ENCODE data around the gene PTPRG. TPM values are rescaled to one million over a fixed set of nuclear protein-coding genes. Genes with fewer than 3 reads are reported as not detected.

PTPRG gene
- total RNA-seq, 1 donor from 2014 or later = 39.6 TPM

DNA sequence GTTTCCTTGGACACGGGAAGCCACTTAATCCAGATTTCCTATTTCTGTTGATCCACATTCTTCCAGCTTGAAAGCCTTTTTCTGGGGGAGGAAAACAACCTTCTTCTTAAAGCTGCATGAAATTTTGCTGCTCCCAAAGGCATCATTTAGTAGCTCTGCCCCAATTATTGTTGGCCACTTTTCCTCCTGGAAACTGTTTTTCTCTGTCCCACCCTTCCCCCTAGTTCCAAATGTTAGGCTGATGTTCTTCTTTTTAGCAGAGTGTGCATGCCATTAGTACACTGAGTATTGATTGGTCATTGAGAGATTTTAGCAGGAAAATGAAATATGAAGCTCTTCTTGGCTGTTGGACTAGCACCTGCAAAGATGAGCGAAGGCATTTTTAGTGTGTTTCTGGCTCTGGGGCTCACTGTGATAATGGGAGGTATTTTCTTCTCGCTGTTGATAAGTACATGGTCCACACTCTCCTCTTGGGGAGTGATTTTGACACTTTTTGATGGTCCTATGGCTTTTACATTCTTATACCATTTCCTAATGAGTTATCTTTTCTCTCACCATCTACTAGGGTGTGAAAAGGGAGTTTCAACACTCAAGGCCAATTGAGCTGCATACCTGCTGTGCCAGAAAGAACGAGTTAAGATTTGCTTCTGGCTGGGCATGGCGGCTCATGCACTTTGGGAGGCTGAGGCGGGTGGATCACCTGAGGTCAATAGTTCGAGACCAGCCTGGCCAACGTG is 200.5 kb downstream of the PTPRG start:
- Histone ChIP-seq H3K4me2 (ENCODE audit: low read length) (no peak overlapping the region), H3K36me3 (ENCODE audit: insufficient read depth, low read length) (no peaks in the 10 kb centered on the region), H3K27ac (ENCODE audit: low read depth, low read length) (no peak overlapping the region), H3K27me3 (ENCODE audit: insufficient read depth, low read length) (no peaks in the 10 kb centered on the region), H2AFZ (ENCODE audit: low read depth, low read length) (no peak overlapping the region), H3K9me3 (ENCODE audit: insufficient read depth, low read depth, low read length) (no peaks in the 10 kb centered on the region), H4K20me1 (ENCODE audit: insufficient read depth, low read length) (peaks cover 15% of the 10 kb centered on the region), H3K4me3 (ENCODE audit: insufficient read depth, low read depth, low read length) (no peak overlapping the region), H3K4me1 (ENCODE audit: insufficient read depth, low read length) (no peaks in the 10 kb centered on the region), H3K9ac (ENCODE audit: low read length) (no peak overlapping the region), H3K79me2 (ENCODE audit: insufficient read depth, low read length) (no peaks in the 10 kb centered on the region)
- Mint-ChIP-seq H3K4me1 (ENCODE audit: low read depth, unreplicated experiment) (no peaks in the 10 kb centered on the region), H3K27ac (ENCODE audit: unreplicated experiment) (no peak overlapping the region), H3K27me3 (ENCODE audit: low read depth, unreplicated experiment) (no peaks in the 10 kb centered on the region), H3K9me3 (ENCODE audit: unreplicated experiment) (no peaks in the 10 kb centered on the region), H3K36me3 (ENCODE audit: low read depth, unreplicated experiment) (no peaks in the 10 kb centered on the region), H3K4me3 (ENCODE audit: unreplicated experiment) (no peak overlapping the region)
- no peak for TF ChIP-seq EZH2 (IDR thresholded peaks at IDR 0.05; ENCODE audit: insufficient read depth, low read length)
- TF ChIP-seq, protein P1, sequence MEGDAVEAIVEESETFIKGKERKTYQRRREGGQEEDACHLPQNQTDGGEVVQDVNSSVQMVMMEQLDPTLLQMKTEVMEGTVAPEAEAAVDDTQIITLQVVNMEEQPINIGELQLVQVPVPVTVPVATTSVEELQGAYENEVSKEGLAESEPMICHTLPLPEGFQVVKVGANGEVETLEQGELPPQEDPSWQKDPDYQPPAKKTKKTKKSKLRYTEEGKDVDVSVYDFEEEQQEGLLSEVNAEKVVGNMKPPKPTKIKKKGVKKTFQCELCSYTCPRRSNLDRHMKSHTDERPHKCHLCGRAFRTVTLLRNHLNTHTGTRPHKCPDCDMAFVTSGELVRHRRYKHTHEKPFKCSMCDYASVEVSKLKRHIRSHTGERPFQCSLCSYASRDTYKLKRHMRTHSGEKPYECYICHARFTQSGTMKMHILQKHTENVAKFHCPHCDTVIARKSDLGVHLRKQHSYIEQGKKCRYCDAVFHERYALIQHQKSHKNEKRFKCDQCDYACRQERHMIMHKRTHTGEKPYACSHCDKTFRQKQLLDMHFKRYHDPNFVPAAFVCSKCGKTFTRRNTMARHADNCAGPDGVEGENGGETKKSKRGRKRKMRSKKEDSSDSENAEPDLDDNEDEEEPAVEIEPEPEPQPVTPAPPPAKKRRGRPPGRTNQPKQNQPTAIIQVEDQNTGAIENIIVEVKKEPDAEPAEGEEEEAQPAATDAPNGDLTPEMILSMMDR (IDR thresholded peaks at IDR 0.05; ENCODE audit: insufficient read depth, low read depth, low read length) = no peak
- DNase-seq (ENCODE audit: low read depth) (no peak), FAIRE-seq (no peak)

DNA sequence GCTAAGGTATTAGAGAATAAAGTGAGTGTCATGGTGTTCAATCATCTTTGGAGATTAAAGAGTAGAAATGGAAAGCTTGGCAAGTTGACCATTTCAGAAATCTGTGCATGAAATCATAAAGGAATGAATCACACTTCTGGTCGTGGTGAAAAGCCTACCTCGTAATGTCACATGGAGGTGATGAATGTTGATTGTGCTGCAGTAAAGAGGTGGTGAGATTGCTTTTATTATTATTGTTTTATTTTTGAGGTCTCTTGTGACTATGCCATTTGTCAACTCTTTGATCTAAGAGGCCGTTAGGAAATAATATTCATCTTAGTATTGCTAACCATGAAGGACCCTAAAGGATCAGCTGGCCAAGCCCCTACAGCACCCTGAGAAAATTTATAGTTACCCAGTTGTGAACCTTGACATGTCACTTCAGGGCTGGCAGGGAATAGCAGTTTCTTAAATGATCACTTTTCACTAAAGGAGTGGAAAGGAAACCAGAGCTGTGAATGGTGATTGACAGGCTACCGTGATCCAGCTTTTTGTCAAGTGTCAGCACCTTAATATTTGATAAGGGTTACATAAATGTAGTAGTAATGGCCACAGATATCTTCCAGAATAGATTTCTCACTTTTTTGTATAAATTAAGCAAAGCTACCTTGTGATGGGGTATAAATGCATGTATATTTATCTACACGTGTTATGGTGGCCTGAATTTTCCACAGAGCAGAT is 203.9 kb downstream of the PTPRG start:
- H3K9me3 Mint-ChIP-seq (ENCODE audit: unreplicated experiment) = no peaks in the 10 kb centered on the region

More for the DNA sequence above, 203.9 kb downstream of the PTPRG start:
- peaks cover 9% of the 10 kb centered on the region for H3K4me1 Mint-ChIP-seq (ENCODE audit: low read depth, unreplicated experiment)
- no peaks in the 10 kb centered on the region for H3K79me2 ChIP-seq (ENCODE audit: insufficient read depth, low read length)
- no peak for DNase-seq (ENCODE audit: low read depth)
- no peak overlapping the region for H3K4me3 ChIP-seq (ENCODE audit: insufficient read depth, low read depth, low read length)
- no peaks in the 10 kb centered on the region for H3K36me3 Mint-ChIP-seq (ENCODE audit: low read depth, unreplicated experiment)
- H3K9me3 ChIP-seq (ENCODE audit: insufficient read depth, low read depth, low read length) = no peaks in the 10 kb centered on the region
- H3K4me1 ChIP-seq (ENCODE audit: insufficient read depth, low read length) = no peaks in the 10 kb centered on the region
- no peak overlapping the region for H3K27ac Mint-ChIP-seq (ENCODE audit: unreplicated experiment)
- H2AFZ ChIP-seq (ENCODE audit: low read depth, low read length) = no peak overlapping the region
- FAIRE-seq = no peak
- no peaks in the 10 kb centered on the region for H3K27me3 ChIP-seq (ENCODE audit: insufficient read depth, low read length)
- no peak overlapping the region for H3K4me2 ChIP-seq (ENCODE audit: low read length)
- no peak for TF ChIP-seq EZH2 (IDR thresholded peaks at IDR 0.05; ENCODE audit: insufficient read depth, low read length)
- TF ChIP-seq, protein P1 (IDR thresholded peaks at IDR 0.05; ENCODE audit: insufficient read depth, low read depth, low read length) = no peak
- H3K36me3 ChIP-seq (ENCODE audit: insufficient read depth, low read length) = no peaks in the 10 kb centered on the region
- H3K9ac ChIP-seq (ENCODE audit: low read length) = no peak overlapping the region
- peaks cover 28% of the 10 kb centered on the region for H4K20me1 ChIP-seq (ENCODE audit: insufficient read depth, low read length)
- H3K27me3 Mint-ChIP-seq (ENCODE audit: low read depth, unreplicated experiment) = no peaks in the 10 kb centered on the region
- H3K27ac ChIP-seq (ENCODE audit: low read depth, low read length) = no peak overlapping the region
- H3K4me3 Mint-ChIP-seq (ENCODE audit: unreplicated experiment) = no peak overlapping the region
